Cardiac muscle cell (in vitro differentiated cells and primary cell): ENCODE results near the gene DIDO1. TPM values are rescaled to one million over a fixed set of nuclear protein-coding genes. Genes with fewer than 3 reads are reported as not detected.

ENCODE experiments used
- DNase-seq, 2 donors: peaks; one replicate each; pipeline versions ENCODE4 v3.0.0 to v3.0.0-alpha.2; 2010 to 2017; ENCODE audit warnings: low read depth in 1 of 2, low spot score in 1 of 2
- H3K27ac ChIP-seq: fragments of 200-600 bp; sonication (generic); 2 replicates; pipeline ENCODE4 v1.5.1; 2016
- H3K27me3 ChIP-seq: fragments of 200-600 bp; sonication (generic); 2 replicates; pipeline ENCODE4 v1.6.0; 2016; ENCODE audit warnings: control low read depth
- H3K36me3 ChIP-seq: fragments of 200-600 bp; sonication (generic); 2 replicates; pipeline ENCODE4 v1.5.1; 2016; ENCODE audit warnings: control low read depth
- H3K4me1 ChIP-seq: fragments of 200-600 bp; sonication (generic); 2 replicates; pipeline ENCODE4 v1.8.1; 2017; ENCODE audit warnings: low read depth, mild to moderate bottlenecking, mixed run types
- H3K4me3 ChIP-seq: fragments of 200-600 bp; sonication (generic); 2 replicates; pipeline ENCODE4 v1.5.1; 2016; ENCODE audit warnings: mild to moderate bottlenecking
- H3K9me3 ChIP-seq: fragments of 200-600 bp; sonication (generic); 2 replicates; pipeline ENCODE4 v1.5.1; 2017; ENCODE audit warnings: low read depth, mild to moderate bottlenecking, control low read depth
- CTCF ChIP-seq: IDR thresholded peaks from 2 replicates; pipeline ENCODE4 v1.5.1; 2012; ENCODE audit warnings: low read depth, mild to moderate bottlenecking, low read length
- polyA plus RNA-seq: library from polyadenylated mRNA; unstranded; fragments of >200 nt; fragmentation: Nextera tagmentation; extraction: Ambion mirVana; gene quantifications from 2 replicates; pipeline ENCODE4 v1.2.1, GENCODE V29; 2016
- total RNA-seq: library from RNA; depleted of rRNA; stranded (reverse); fragments of >200 nt; gene quantifications from 2 replicates; pipeline ENCODE4 v1.2.3, GENCODE V29; 2016

DIDO1 gene
- total and polyA plus RNA-seq, 2 experiments from 2014 or later, result 28.3 to 69.2 TPM

- no peak overlapping the region for H3K27ac ChIP-seq
- no peaks in the 10 kb centered on the region for H3K4me1 ChIP-seq
- H3K36me3 ChIP-seq, result peaks cover 86% of the 10 kb centered on the region
- no peaks in the 10 kb centered on the region for H3K27me3 ChIP-seq
- TF ChIP-seq CTCF, result no peak
- no peak overlapping the region for H3K4me3 ChIP-seq
- no peaks in the 10 kb centered on the region for H3K9me3 ChIP-seq
- no peak for DNase-seq
Measured at GRCh38 chr20:62906647-62907375, 19.5 kb downstream of the DIDO1 start.

- no peak overlapping the region for H3K27ac ChIP-seq
- no peaks in the 10 kb centered on the region for H3K4me1 ChIP-seq
- DNase-seq, result no peak
- peaks cover 92% of the 10 kb centered on the region for H3K36me3 ChIP-seq
- H3K9me3 ChIP-seq, result no peaks in the 10 kb centered on the region
- TF ChIP-seq CTCF, result no peak
- H3K27me3 ChIP-seq, result no peaks in the 10 kb centered on the region
- no peak overlapping the region for H3K4me3 ChIP-seq
Measured at GRCh38 chr20:62906209-62906608, 20.1 kb downstream of the DIDO1 start.

GRCh38 chr20:62905536-62906117 lies 20.7 kb downstream of the DIDO1 start:
- Histone ChIP-seq H3K27me3 (no peaks in the 10 kb centered on the region), H3K27ac (no peak overlapping the region), H3K36me3 (peaks cover 88% of the 10 kb centered on the region), H3K4me3 (no peak overlapping the region), H3K9me3 (no peaks in the 10 kb centered on the region), H3K4me1 (no peaks in the 10 kb centered on the region)
- DNase-seq, result no peak
- no peak for TF ChIP-seq CTCF

GRCh38 chr20:62902926-62903615 lies 23.2 kb downstream of the DIDO1 start:
- peaks cover 62% of the 10 kb centered on the region for H3K36me3 ChIP-seq
- H3K4me3 ChIP-seq, result no peak overlapping the region
- no peak for TF ChIP-seq CTCF
- no peaks in the 10 kb centered on the region for H3K9me3 ChIP-seq
- H3K27me3 ChIP-seq, result no peaks in the 10 kb centered on the region
- H3K27ac ChIP-seq, result no peak overlapping the region
- no peak for DNase-seq
- no peaks in the 10 kb centered on the region for H3K4me1 ChIP-seq

GRCh38 chr20:62901891-62902290 lies 24.4 kb downstream of the DIDO1 start:
- no peak for TF ChIP-seq CTCF
- Histone ChIP-seq H3K27me3 (no peaks in the 10 kb centered on the region), H3K4me1 (no peaks in the 10 kb centered on the region), H3K9me3 (no peaks in the 10 kb centered on the region), H3K36me3 (peaks cover 51% of the 10 kb centered on the region), H3K27ac (no peak overlapping the region), H3K4me3 (no peak overlapping the region)
- DNase-seq, result no peak
